Activated naive CD8-positive, alpha-beta T cell treated with anti-CD3 and anti-CD28 coated beads for 36 hours (primary cell): ENCODE results near the gene IL36A. TPM values are rescaled to one million over a fixed set of nuclear protein-coding genes. Genes with fewer than 3 reads are reported as not detected.
A peak's percentile ranks its signal among the peaks of the same experiment; 100 is the strongest.

Source experiments
- DNase-seq: peaks from one replicate; pipeline ENCODE4 v3.0.0; 2021
- H3K27ac Mint-ChIP-seq: one replicate; pipeline ENCODE4 v1.8.0; 2022; ENCODE audit warnings: mild to moderate bottlenecking, moderate library complexity, mixed read lengths
- H3K27me3 Mint-ChIP-seq: one replicate; pipeline ENCODE4 v1.8.0; 2022; ENCODE audit warnings: mild to moderate bottlenecking, mixed read lengths
- H3K36me3 Mint-ChIP-seq: one replicate; pipeline ENCODE4 v1.8.0; 2021; ENCODE audit warnings: mild to moderate bottlenecking, mixed read lengths
- H3K4me1 Mint-ChIP-seq: one replicate; pipeline ENCODE4 v1.8.0; 2021; ENCODE audit warnings: mixed read lengths
- H3K4me3 Mint-ChIP-seq: one replicate; pipeline ENCODE4 v1.8.0; 2022; ENCODE audit warnings: mild to moderate bottlenecking, moderate library complexity, mixed read lengths
- H3K9me3 Mint-ChIP-seq: one replicate; pipeline ENCODE4 v1.8.0; 2022; ENCODE audit warnings: mixed read lengths
- total RNA-seq, 2 experiments: library from RNA; stranded (reverse); gene quantifications; one replicate each; pipeline ENCODE4 v1.2.3, GENCODE V29; 2021

The IL36A gene
- total RNA-seq, 2 experiments from 2014 or later: not detected

GRCh38 chr2:112993831-112994230 is 11.4 kb upstream of the IL36A start:
- Mint-ChIP-seq H3K27me3 (no peaks in the 10 kb centered on the region), H3K9me3 (peaks cover 26% of the 10 kb centered on the region), H3K4me3 (no peak overlapping the region), H3K27ac (no peak overlapping the region), H3K36me3 (peaks cover 11% of the 10 kb centered on the region), H3K4me1 (peaks cover 37% of the 10 kb centered on the region)
- DNase-seq: no peak

GRCh38 chr2:112994648-112995047 is 10.6 kb upstream of the IL36A start:
- Mint-ChIP-seq H3K27me3 (no peaks in the 10 kb centered on the region), H3K27ac (no peak overlapping the region), H3K9me3 (peaks cover 28% of the 10 kb centered on the region), H3K4me3 (no peak overlapping the region), H3K36me3 (peaks cover 8% of the 10 kb centered on the region), H3K4me1 (peaks cover 37% of the 10 kb centered on the region)
- DNase-seq: no peak

DNA sequence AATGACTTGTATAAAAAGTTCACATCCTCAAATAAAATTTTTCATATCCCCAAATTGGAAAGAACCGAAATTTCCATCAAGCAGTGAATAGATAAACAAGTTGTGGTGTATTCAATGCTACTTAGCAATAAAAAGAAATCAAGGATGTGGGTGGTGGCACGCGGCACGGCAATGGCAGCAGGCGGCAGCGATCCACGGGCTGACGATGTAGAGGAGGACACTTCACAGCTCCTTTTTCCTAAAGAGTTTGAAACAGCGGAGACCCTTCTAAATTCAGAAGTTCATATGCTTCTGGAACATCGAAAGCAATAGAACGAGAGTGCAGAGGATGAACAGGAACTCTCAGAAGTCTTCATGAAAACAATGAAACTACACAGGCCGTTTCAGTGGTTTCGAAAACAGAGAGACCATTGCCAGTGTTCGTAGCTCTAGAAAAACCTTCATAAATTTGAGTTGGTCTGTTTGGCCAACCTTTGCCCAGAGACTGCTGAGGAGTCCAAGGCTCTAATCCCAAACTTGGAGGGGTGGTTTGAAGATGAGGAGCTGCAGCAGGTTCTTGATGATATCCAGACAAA is 9.8 kb upstream of the IL36A start:
- Mint-ChIP-seq H3K4me3 (peak overlapping the region; percentile 66), H3K4me1 (peaks cover 37% of the 10 kb centered on the region), H3K9me3 (peaks cover 28% of the 10 kb centered on the region), H3K36me3 (peaks cover 12% of the 10 kb centered on the region), H3K27ac (peak overlapping the region; percentile 74), H3K27me3 (no peaks in the 10 kb centered on the region)
- DNase-seq: peak; percentile 20

DNA sequence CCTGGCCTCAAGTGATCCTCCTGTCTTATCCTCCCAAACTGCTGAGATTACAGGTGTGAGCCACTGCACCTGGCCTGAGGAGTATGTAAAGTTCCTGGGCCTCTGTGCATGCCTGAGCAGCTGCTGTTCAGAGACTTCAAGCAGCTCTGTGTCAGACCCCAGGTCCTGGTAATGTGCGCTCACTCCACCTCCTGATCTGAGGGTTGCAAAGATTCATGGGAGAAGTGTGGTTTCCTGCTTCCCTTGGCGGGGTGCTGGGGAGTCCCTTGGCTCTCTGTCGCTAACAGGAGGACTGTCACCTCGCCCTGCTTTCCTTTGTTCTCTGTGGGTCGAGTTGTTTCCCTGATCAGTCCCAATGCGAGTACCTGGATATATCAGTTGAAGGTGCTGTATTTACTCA is 8.6 kb upstream of the IL36A start:
- peak overlapping the region; percentile 75 for H3K27ac Mint-ChIP-seq
- peaks cover 37% of the 10 kb centered on the region for H3K9me3 Mint-ChIP-seq
- peaks cover 37% of the 10 kb centered on the region for H3K4me1 Mint-ChIP-seq
- DNase-seq: peak; percentile 70
- no peaks in the 10 kb centered on the region for H3K27me3 Mint-ChIP-seq
- peak overlapping the region; percentile 54 for H3K4me3 Mint-ChIP-seq
- peaks cover 23% of the 10 kb centered on the region for H3K36me3 Mint-ChIP-seq

DNA sequence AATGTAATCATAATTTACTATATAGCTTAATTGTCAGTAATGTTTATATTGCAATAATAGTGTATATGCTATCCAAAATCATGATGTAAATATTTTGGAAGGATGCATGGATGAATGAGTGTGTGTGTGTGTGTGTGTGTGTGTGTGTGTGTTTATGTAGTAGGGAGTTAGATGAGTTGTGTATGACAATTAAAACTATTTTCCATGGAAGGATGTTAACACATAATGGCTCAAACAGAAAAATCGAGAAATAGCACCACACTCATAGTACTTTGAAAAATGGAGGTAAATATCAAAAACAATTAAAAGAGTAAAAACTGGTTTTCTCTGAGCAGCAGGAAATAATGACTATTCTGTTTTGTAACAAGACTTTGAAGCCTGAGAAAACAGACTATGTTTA is 8.1 kb upstream of the IL36A start:
- Mint-ChIP-seq H3K36me3 (peaks cover 24% of the 10 kb centered on the region), H3K9me3 (peaks cover 37% of the 10 kb centered on the region), H3K4me3 (no peak overlapping the region), H3K27me3 (no peaks in the 10 kb centered on the region), H3K4me1 (peaks cover 37% of the 10 kb centered on the region), H3K27ac (peak overlapping the region; percentile 75)
- no peak for DNase-seq

DNA sequence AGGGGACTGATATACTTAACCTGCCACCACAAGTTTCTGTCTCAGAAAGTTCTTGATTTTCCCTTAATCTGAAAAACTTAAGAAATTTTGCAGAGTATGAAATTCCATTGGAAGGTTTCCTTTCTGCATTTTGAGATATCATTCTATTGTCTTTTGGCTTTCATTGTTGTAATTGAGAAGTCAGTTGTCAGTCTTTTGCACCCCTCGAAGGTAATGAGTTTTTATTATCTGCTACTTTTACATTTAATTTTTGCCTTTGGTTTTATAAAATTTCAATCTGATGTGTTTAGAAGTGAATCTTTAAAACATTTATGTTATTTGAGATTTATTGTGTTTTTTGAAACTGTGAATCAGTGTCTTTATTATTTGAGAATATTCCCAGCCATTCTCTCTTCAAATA is 4.8 kb upstream of the IL36A start:
- H3K27ac Mint-ChIP-seq: no peak overlapping the region
- H3K36me3 Mint-ChIP-seq: peaks cover 17% of the 10 kb centered on the region
- H3K4me1 Mint-ChIP-seq: peaks cover 21% of the 10 kb centered on the region
- no peaks in the 10 kb centered on the region for H3K27me3 Mint-ChIP-seq
- H3K9me3 Mint-ChIP-seq: peaks cover 27% of the 10 kb centered on the region
- H3K4me3 Mint-ChIP-seq: no peak overlapping the region
- DNase-seq: no peak

DNA sequence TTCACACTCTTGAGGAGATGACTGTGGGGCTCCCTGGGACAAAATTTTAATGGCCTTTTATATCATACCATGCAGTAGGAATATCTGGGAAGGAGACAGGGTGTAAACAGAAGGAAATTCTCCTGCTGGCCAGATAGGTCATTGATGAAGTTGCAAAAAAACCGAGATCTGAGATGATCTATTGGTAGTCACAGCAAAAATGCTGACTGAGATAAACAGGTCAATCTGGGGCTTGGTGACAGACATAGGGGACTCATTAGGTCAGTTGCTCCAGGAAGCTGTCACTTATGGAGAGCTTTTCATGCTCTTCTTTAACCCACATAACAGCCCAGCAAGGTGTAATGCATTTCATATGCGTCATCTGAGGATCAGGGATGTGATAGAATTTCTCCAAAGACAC is 2.6 kb upstream of the IL36A start:
- Mint-ChIP-seq H3K4me1 (peaks cover 2% of the 10 kb centered on the region), H3K9me3 (peaks cover 27% of the 10 kb centered on the region), H3K27me3 (no peaks in the 10 kb centered on the region), H3K27ac (no peak overlapping the region), H3K4me3 (no peak overlapping the region), H3K36me3 (peaks cover 17% of the 10 kb centered on the region)
- no peak for DNase-seq

- no peak for DNase-seq
- Mint-ChIP-seq H3K4me1 (peaks cover 13% of the 10 kb centered on the region), H3K9me3 (peaks cover 4% of the 10 kb centered on the region), H3K4me3 (no peak overlapping the region), H3K36me3 (no peaks in the 10 kb centered on the region), H3K27ac (no peak overlapping the region), H3K27me3 (no peaks in the 10 kb centered on the region)
These were observed 2.0 kb downstream of the IL36A start for GRCh38 chr2:113007250-113007649.

DNA sequence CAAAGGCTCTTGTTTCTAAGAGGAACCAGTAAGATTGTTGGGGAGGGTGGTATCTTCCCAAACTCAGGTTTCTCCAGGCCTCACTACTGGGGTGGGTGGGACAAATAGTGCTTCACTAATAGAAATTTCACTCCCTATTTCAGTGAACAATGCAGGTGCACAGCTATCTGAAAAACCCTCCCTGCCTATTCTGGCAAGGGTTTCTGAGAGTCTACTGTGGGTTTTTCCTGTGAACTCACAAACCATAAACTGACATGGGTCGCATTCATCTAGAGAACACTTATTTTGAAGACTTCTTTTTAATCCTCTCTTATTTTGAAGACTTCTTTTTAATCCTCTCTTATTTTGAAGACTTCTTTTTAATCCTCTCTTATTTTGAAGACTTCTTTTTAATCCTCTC is 4.4 kb downstream of the IL36A start:
- peaks cover 13% of the 10 kb centered on the region for H3K4me1 Mint-ChIP-seq

GRCh38 chr2:113010088-113010487 is 4.8 kb downstream of the IL36A start:
- H3K27me3 Mint-ChIP-seq: no peaks in the 10 kb centered on the region
- no peak overlapping the region for H3K27ac Mint-ChIP-seq
- no peak for DNase-seq
- no peaks in the 10 kb centered on the region for H3K36me3 Mint-ChIP-seq
- peaks cover 4% of the 10 kb centered on the region for H3K9me3 Mint-ChIP-seq
- no peak overlapping the region for H3K4me3 Mint-ChIP-seq
- H3K4me1 Mint-ChIP-seq: peaks cover 13% of the 10 kb centered on the region

More for the DNA sequence above, 4.4 kb downstream of the IL36A start:
- Mint-ChIP-seq H3K27ac (no peak overlapping the region), H3K27me3 (no peaks in the 10 kb centered on the region), H3K9me3 (peaks cover 4% of the 10 kb centered on the region), H3K36me3 (no peaks in the 10 kb centered on the region), H3K4me3 (no peak overlapping the region)
- no peak for DNase-seq

GRCh38 chr2:113011108-113011507 is 5.8 kb downstream of the IL36A start:
- DNase-seq: no peak
- no peak overlapping the region for H3K4me3 Mint-ChIP-seq
- H3K36me3 Mint-ChIP-seq: no peaks in the 10 kb centered on the region
- H3K4me1 Mint-ChIP-seq: peaks cover 16% of the 10 kb centered on the region
- H3K9me3 Mint-ChIP-seq: peaks cover 4% of the 10 kb centered on the region
- H3K27ac Mint-ChIP-seq: no peak overlapping the region
- no peaks in the 10 kb centered on the region for H3K27me3 Mint-ChIP-seq

- Mint-ChIP-seq H3K4me1 (peaks cover 20% of the 10 kb centered on the region), H3K9me3 (peaks cover 4% of the 10 kb centered on the region), H3K27ac (no peak overlapping the region), H3K36me3 (no peaks in the 10 kb centered on the region), H3K4me3 (no peak overlapping the region), H3K27me3 (no peaks in the 10 kb centered on the region)
- no peak for DNase-seq
These were observed 7.4 kb downstream of the IL36A start for GRCh38 chr2:113012436-113013335.

GRCh38 chr2:113013336-113013661 is 8.0 kb downstream of the IL36A start:
- Mint-ChIP-seq H3K4me3 (no peak overlapping the region), H3K36me3 (no peaks in the 10 kb centered on the region)
- DNase-seq: no peak

DNA sequence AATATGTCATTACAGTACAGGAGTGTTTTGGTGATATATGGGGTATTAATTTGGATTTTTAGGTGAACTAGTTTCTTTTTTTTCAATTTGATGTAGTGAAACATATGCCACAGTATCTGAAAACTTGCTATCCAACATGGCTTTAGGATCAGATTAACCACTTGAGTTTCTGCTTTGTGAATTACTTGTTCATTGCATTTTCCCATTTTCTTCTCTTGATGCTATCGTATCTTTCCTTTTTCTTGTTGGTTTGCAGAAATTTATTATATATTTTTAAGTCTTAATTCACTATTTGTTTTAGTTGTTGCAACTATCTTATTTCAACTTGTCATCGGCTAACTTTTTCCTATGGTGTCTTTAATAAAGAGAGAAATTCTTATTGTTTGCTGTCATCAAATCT is 8.8 kb downstream of the IL36A start:
- Mint-ChIP-seq H3K27me3 (no peaks in the 10 kb centered on the region), H3K9me3 (peaks cover 4% of the 10 kb centered on the region), H3K36me3 (no peaks in the 10 kb centered on the region), H3K4me1 (peaks cover 18% of the 10 kb centered on the region), H3K4me3 (no peak overlapping the region), H3K27ac (no peak overlapping the region)
- DNase-seq: no peak

More at GRCh38 chr2:113013336-113013661, 8.0 kb downstream of the IL36A start:
- Mint-ChIP-seq H3K27me3 (no peaks in the 10 kb centered on the region), H3K9me3 (peaks cover 4% of the 10 kb centered on the region), H3K27ac (no peak overlapping the region), H3K4me1 (peaks cover 18% of the 10 kb centered on the region)

GRCh38 chr2:113015042-113015441 is 9.8 kb downstream of the IL36A start:
- H3K27ac Mint-ChIP-seq: no peak overlapping the region
- peaks cover 12% of the 10 kb centered on the region for H3K4me1 Mint-ChIP-seq
- H3K4me3 Mint-ChIP-seq: no peak overlapping the region
- DNase-seq: no peak
- H3K27me3 Mint-ChIP-seq: no peaks in the 10 kb centered on the region
- no peaks in the 10 kb centered on the region for H3K36me3 Mint-ChIP-seq
- peaks cover 4% of the 10 kb centered on the region for H3K9me3 Mint-ChIP-seq

DNA sequence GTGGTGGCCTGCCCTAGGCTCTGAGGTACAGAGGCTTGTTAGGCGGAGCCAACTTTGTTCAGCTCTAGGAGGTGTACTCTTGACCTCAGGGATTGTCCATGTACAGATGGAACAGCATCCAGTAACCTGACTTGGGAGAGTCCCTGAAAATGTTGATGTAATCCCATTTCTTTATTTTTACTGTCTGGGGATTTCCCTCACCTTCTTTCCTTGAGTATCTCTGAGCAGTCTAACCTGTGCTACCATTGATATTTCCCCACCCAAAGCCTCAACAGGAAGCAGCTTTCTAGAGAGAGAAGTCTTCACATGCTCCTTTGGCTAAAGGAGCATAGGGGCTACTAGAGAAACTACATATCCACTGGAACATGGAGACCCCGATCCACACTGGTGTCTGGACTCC is 10.4 kb downstream of the IL36A start:
- Mint-ChIP-seq H3K36me3 (no peaks in the 10 kb centered on the region), H3K27me3 (no peaks in the 10 kb centered on the region), H3K4me1 (peaks cover 10% of the 10 kb centered on the region), H3K27ac (no peak overlapping the region), H3K9me3 (peaks cover 4% of the 10 kb centered on the region), H3K4me3 (no peak overlapping the region)
- no peak for DNase-seq
